ENCODE measurements around the gene EPHB6. TPM values are rescaled to one million over a fixed set of nuclear protein-coding genes. Genes with fewer than 3 reads are reported as not detected.
A peak's percentile ranks its signal among the peaks of the same experiment; 100 is the strongest.

The EPHB6 gene
- total RNA-seq, 4 donors from 2014 or later, result 0.53 to 19.0 (median 5.5) TPM

DNA sequence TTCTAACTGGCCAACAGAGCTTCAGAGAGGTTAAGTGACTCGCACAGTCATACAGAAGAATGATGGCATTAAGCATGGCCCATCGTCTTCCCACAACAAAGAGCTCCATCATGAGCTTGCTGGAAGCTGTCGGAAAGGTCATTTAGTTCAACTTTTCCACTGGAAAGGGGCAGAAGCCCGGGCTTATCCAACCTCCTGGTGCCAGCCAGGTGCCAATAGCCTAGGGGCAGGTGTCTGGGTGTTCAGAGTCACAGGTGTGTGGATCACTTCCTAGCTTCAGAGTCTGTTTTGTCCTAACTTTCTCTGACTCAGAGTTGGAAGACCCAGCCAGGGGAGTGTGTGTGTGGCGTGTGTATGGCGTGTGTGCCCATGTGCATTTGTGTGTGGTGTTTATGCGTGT lies 32.0 kb downstream of the EPHB6 start:
- TF ChIP-seq, protein P1, sequence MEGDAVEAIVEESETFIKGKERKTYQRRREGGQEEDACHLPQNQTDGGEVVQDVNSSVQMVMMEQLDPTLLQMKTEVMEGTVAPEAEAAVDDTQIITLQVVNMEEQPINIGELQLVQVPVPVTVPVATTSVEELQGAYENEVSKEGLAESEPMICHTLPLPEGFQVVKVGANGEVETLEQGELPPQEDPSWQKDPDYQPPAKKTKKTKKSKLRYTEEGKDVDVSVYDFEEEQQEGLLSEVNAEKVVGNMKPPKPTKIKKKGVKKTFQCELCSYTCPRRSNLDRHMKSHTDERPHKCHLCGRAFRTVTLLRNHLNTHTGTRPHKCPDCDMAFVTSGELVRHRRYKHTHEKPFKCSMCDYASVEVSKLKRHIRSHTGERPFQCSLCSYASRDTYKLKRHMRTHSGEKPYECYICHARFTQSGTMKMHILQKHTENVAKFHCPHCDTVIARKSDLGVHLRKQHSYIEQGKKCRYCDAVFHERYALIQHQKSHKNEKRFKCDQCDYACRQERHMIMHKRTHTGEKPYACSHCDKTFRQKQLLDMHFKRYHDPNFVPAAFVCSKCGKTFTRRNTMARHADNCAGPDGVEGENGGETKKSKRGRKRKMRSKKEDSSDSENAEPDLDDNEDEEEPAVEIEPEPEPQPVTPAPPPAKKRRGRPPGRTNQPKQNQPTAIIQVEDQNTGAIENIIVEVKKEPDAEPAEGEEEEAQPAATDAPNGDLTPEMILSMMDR (IDR thresholded peaks at IDR 0.05), result no peak
- TF ChIP-seq POLR2A (IDR thresholded peaks at IDR 0.05), result no peak
- DNase-seq, result peak in 2 of 3 donors; percentile 5 to 29
- no peaks in the 10 kb centered on the region for H3K27me3 ChIP-seq
- H3K9me3 ChIP-seq, result no peaks in the 10 kb centered on the region
- no peaks in the 10 kb centered on the region for H3K4me1 ChIP-seq
- H3K27ac ChIP-seq, result no peak overlapping the region
- H3K36me3 ChIP-seq, result no peaks in the 10 kb centered on the region
- H3K4me3 ChIP-seq, result no peak overlapping the region

DNA sequence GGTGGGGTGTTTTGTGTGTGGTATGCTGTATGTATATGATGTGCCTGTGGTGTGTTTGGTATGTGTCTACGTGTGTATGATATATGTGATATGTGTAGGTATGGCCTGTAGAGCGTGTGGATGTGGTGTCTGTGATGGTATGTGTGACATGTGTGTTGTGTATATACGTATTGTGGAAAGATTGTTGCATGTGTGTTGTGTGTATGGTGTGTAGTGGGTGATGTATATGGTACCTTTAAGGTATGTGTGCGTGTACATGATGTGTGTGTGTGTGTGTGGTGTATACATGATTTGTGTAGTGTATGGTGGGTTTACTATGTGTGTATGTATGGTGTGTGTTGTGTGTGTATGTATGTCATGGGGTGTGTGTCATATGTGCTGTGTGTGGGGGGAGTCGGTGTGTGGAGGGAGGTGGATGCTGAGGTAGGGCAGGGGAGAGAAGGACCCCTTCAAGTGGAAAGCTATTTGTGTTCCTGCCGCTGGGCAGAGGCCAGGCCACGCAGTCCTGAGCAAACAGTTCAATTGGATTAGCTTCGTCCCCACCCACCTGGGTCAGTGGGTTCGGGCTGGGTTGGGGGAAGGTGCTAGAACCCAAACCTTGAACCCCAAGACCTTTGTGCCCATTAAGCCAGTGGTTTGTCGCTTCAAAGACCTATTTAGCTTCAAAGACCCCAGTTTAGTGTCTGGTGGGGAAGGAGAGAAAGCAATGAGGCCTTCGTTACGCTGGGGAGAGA lies 32.6 kb downstream of the EPHB6 start:
- Histone ChIP-seq H3K4me3 (no peak overlapping the region), H3K27ac (no peak overlapping the region), H3K4me1 (no peaks in the 10 kb centered on the region), H3K27me3 (no peaks in the 10 kb centered on the region), H3K9me3 (no peaks in the 10 kb centered on the region), H3K36me3 (no peaks in the 10 kb centered on the region)
- TF ChIP-seq, protein P1 (IDR thresholded peaks at IDR 0.05), result no peak
- no peak for TF ChIP-seq POLR2A (IDR thresholded peaks at IDR 0.05)
- peak in 2 of 3 donors; percentile 24 to 26 for DNase-seq

DNA sequence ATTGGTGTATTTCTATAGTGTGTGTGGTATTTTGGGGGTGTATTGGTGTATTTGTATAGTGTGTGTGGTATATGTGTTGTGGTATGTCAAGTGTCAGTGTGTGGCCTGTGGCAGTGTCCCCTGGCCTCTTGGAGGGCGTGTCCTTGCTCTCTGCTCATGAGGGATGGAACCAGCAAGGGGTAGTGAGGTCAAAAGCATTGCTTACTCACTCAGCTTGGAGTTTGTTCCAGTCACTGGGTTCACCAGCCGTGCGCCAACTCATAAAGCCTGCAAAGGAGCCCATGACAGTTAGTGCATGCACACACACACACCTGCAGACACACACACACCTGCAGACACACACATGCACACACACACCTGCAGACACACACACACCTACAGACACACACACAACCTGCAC lies 34.9 kb downstream of the EPHB6 start:
- no peaks in the 10 kb centered on the region for H3K9me3 ChIP-seq
- H3K36me3 ChIP-seq, result no peaks in the 10 kb centered on the region
- DNase-seq, result peak in 1 of 3 donors; percentile 61
- TF ChIP-seq, protein P1 (IDR thresholded peaks at IDR 0.05), result no peak
- TF ChIP-seq POLR2A (IDR thresholded peaks at IDR 0.05), result no peak
- no peak overlapping the region for H3K4me3 ChIP-seq
- no peaks in the 10 kb centered on the region for H3K27me3 ChIP-seq
- no peaks in the 10 kb centered on the region for H3K4me1 ChIP-seq
- H3K27ac ChIP-seq, result no peak overlapping the region

DNA sequence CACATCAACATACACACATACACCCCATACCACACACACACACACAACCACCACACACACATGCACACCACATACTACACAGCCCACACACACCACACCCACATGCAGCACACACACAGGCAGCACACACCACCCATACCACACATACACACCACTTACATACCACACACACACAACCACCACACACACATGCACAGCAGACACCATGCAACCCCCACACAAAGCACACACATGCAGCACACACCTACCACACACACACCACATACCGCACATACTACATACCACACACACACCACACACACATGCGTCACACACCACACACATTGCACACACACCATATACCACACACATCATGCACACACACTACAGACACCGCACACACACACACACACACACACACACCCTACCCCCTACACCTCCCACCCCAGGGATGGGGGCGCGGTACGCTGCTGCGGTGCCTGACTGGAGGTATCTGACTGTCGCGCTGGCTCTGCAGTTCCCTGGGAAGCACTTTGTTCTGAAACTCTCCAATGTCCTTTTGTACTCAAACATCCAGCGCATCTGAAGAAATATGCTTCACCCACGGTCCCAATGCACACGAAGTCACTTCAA lies 36.1 kb downstream of the EPHB6 start:
- no peaks in the 10 kb centered on the region for H3K4me1 ChIP-seq
- no peaks in the 10 kb centered on the region for H3K9me3 ChIP-seq
- H3K27me3 ChIP-seq, result no peaks in the 10 kb centered on the region
- H3K4me3 ChIP-seq, result no peak overlapping the region
- H3K36me3 ChIP-seq, result no peaks in the 10 kb centered on the region
- no peak for TF ChIP-seq POLR2A (IDR thresholded peaks at IDR 0.05)
- TF ChIP-seq, protein P1 (IDR thresholded peaks at IDR 0.05), result no peak
- H3K27ac ChIP-seq, result no peak overlapping the region
- DNase-seq, result no peak

DNA sequence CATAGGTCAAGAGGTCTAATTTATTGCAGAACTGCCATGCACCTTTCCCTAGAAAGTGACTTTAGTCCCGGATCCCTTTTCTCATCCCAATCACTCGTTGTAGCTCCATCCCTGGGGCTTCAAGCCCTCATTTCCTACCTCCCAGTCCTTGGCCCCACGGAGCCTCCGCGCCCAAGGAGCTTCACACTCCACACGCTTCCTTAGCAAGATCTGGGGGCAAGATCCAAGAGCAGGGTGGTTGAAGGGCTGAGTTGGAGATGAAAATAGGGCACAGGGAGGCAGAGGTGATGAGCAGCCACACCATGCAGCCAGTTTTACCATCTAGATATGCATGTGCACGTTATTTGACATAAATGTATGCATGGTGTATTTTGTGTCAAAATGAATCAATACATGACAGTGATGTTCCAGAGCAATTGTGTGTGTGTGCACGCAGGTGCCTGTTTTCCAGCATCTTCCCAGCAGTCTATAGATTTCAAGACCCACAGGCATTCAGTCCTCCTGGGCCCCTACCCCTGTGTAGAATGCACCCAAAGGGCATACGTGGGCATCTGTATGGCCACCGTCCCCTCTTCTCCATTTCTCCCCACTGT lies 36.7 kb downstream of the EPHB6 start:
- Histone ChIP-seq H3K9me3 (no peaks in the 10 kb centered on the region), H3K27me3 (no peaks in the 10 kb centered on the region), H3K27ac (no peak overlapping the region), H3K36me3 (no peaks in the 10 kb centered on the region), H3K4me1 (no peaks in the 10 kb centered on the region), H3K4me3 (no peak overlapping the region)
- DNase-seq, result no peak
- TF ChIP-seq POLR2A (IDR thresholded peaks at IDR 0.05), result no peak
- TF ChIP-seq, protein P1 (IDR thresholded peaks at IDR 0.05), result no peak
